OCI-LY7 (cell line): ENCODE data around the gene TNFRSF11A.

Experiments used
- EZH2phosphoT487 ChIP-seq: fragments of 200-600 bp; sonication (generic); IDR thresholded peaks from 2 replicates; pipeline ENCODE4 v1.6.1; 2018; ENCODE audit warnings: low read depth, borderline replicate concordance, mild to moderate bottlenecking, mixed run types, antibody characterized with exemption, low read length, moderate library complexity, mixed read lengths
- TF ChIP-seq, protein P1 (sequence below): fragments of 200-600 bp; sonication (generic); conservative IDR thresholded peaks from 2 replicates; pipeline ENCODE4 v1.5.1; 2014; ENCODE audit warnings: mild to moderate bottlenecking, antibody characterized with exemption, low read length, moderate library complexity, mixed read lengths

GRCh38 chr18:62341473-62341872 is 16.4 kb downstream of the TNFRSF11A start:
- TF ChIP-seq EZH2phosphoT487: no peak
- TF ChIP-seq, protein P1, sequence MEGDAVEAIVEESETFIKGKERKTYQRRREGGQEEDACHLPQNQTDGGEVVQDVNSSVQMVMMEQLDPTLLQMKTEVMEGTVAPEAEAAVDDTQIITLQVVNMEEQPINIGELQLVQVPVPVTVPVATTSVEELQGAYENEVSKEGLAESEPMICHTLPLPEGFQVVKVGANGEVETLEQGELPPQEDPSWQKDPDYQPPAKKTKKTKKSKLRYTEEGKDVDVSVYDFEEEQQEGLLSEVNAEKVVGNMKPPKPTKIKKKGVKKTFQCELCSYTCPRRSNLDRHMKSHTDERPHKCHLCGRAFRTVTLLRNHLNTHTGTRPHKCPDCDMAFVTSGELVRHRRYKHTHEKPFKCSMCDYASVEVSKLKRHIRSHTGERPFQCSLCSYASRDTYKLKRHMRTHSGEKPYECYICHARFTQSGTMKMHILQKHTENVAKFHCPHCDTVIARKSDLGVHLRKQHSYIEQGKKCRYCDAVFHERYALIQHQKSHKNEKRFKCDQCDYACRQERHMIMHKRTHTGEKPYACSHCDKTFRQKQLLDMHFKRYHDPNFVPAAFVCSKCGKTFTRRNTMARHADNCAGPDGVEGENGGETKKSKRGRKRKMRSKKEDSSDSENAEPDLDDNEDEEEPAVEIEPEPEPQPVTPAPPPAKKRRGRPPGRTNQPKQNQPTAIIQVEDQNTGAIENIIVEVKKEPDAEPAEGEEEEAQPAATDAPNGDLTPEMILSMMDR: no peak
